GM23338 (cell line): ENCODE data around the gene BEND6. TPM values are rescaled to one million over a fixed set of nuclear protein-coding genes. Genes with fewer than 3 reads are reported as not detected.

Experiments used
- ATAC-seq: fragments of 200-7000 bp; cut with Tn5 transposase; 3 replicates; pipeline ENCODE4 v1.9.1; 2020
- DNase-seq: peaks from one replicate; pipeline ENCODE4 v3.0.0-alpha.2; 2015; ENCODE audit warnings: low spot score
- H2AFZ ChIP-seq: fragments of 200-600 bp; sonication (generic); 2 replicates; pipeline ENCODE4 v1.8.0; 2016; ENCODE audit warnings: antibody characterized with exemption, mild to moderate bottlenecking, moderate library complexity
- H3F3A ChIP-seq: fragments of 200-600 bp; sonication (generic); replicated peaks from 2 replicates; pipeline ENCODE4 v1.8.0; 2017; ENCODE audit warnings: antibody characterized with exemption, mixed run types, low read depth
- H3K27ac ChIP-seq: fragments of 200-600 bp; sonication (generic); 2 replicates; pipeline ENCODE4 v1.6.1; 2016; ENCODE audit warnings: low read depth
- H3K27me3 ChIP-seq: fragments of 200-600 bp; sonication (generic); 2 replicates; pipeline ENCODE4 v1.8.0; 2016; ENCODE audit warnings: mild to moderate bottlenecking, mixed run types, moderate library complexity; ENCODE audit not compliant: insufficient read depth
- H3K36me3 ChIP-seq: fragments of 200-600 bp; sonication (generic); 2 replicates; pipeline ENCODE4 v1.8.0; 2016; ENCODE audit warnings: mild to moderate bottlenecking; ENCODE audit not compliant: insufficient read depth
- H3K4me1 ChIP-seq: fragments of 200-600 bp; sonication (generic); 2 replicates; pipeline ENCODE4 v1.8.0; 2016; ENCODE audit warnings: mild to moderate bottlenecking, moderate library complexity; ENCODE audit not compliant: insufficient read depth
- H3K4me2 ChIP-seq: fragments of 200-600 bp; sonication (generic); 2 replicates; pipeline ENCODE4 v1.7.1; 2017; ENCODE audit warnings: mixed run types
- H3K4me3 ChIP-seq: fragments of 200-600 bp; sonication (generic); 2 replicates; pipeline ENCODE4 v1.6.1; 2016; ENCODE audit warnings: mixed run types
- H3K79me2 ChIP-seq: fragments of 200-600 bp; sonication (generic); replicated peaks from 2 replicates; pipeline ENCODE4 v1.8.0; 2017; ENCODE audit warnings: mild to moderate bottlenecking; ENCODE audit not compliant: insufficient read depth
- H3K9me2 ChIP-seq: fragments of 200-600 bp; sonication (generic); 2 replicates; pipeline ENCODE4 v1.8.0; 2017; ENCODE audit not compliant: insufficient read depth
- H4K20me1 ChIP-seq: fragments of 200-600 bp; sonication (generic); replicated peaks from 2 replicates; pipeline ENCODE4 v1.8.0; 2017; ENCODE audit warnings: mild to moderate bottlenecking; ENCODE audit not compliant: insufficient read depth
- H3K27ac Mint-ChIP-seq: 2 replicates; pipeline ENCODE4 v1.8.0; 2020; ENCODE audit warnings: inconsistent platforms, mild to moderate bottlenecking, moderate library complexity, mixed read lengths
- H3K27me3 Mint-ChIP-seq: 3 replicates; pipeline ENCODE4 v1.8.0; 2022; ENCODE audit warnings: low read depth, mild to moderate bottlenecking, moderate library complexity, mixed read lengths, inconsistent platforms; ENCODE audit not compliant: insufficient read depth, poor library complexity
- H3K36me3 Mint-ChIP-seq: 3 replicates; pipeline ENCODE4 v1.8.0; 2021; ENCODE audit warnings: low read depth, mild to moderate bottlenecking, inconsistent platforms, moderate library complexity, mixed read lengths
- H3K4me1 Mint-ChIP-seq: 3 replicates; pipeline ENCODE4 v1.8.0; 2020; ENCODE audit warnings: mild to moderate bottlenecking, inconsistent platforms, mixed read lengths
- H3K4me3 Mint-ChIP-seq: 3 replicates; pipeline ENCODE4 v1.8.0; 2021; ENCODE audit warnings: moderate library complexity, mild to moderate bottlenecking, inconsistent platforms, mixed read lengths
- H3K9me3 Mint-ChIP-seq: 3 replicates; pipeline ENCODE4 v1.8.0; 2020; ENCODE audit warnings: moderate library complexity, mild to moderate bottlenecking, inconsistent platforms, mixed read lengths
- CREB1 ChIP-seq: fragments of 250-450 bp; sonication (Bioruptor Pico); IDR thresholded peaks from 2 replicates; pipeline ENCODE4 v1.5.0; 2020; ENCODE audit warnings: low read depth, mild to moderate bottlenecking, moderate library complexity
- ETS1 ChIP-seq: IDR thresholded peaks from 2 replicates; pipeline ENCODE4 v1.6.1; 2016; ENCODE audit warnings: antibody characterized with exemption
- EZH2 ChIP-seq: fragments of 200-600 bp; sonication (generic); IDR thresholded peaks from one replicate; pipeline ENCODE4 v1.8.0; 2017; ENCODE audit warnings: antibody characterized with exemption, mild to moderate bottlenecking, low read depth; ENCODE audit not compliant: unreplicated experiment
- JUNB ChIP-seq: IDR thresholded peaks from one replicate; pipeline ENCODE4 v1.6.1; 2016; ENCODE audit warnings: antibody characterized with exemption; ENCODE audit not compliant: unreplicated experiment
- POLR2AphosphoS5 ChIP-seq: IDR thresholded peaks from 2 replicates; pipeline ENCODE4 v1.6.1; 2016; ENCODE audit warnings: antibody characterized with exemption, low read depth
- REST ChIP-seq: IDR thresholded peaks from one replicate; pipeline ENCODE4 v1.6.1; 2018; ENCODE audit warnings: antibody characterized with exemption; ENCODE audit not compliant: unreplicated experiment
- polyA plus RNA-seq: library from polyadenylated mRNA; unstranded; fragments of >200 nt; fragmentation: Nextera tagmentation; extraction: Ambion mirVana; gene quantifications from 2 replicates; pipeline ENCODE4 v1.2.1, GENCODE V29; 2016
- total RNA-seq: library from RNA; depleted of rRNA; stranded (reverse); fragments of >200 nt; shearing (Covaris generic); gene quantifications from 2 replicates; pipeline ENCODE4 v1.2.3, GENCODE V29; 2014

BEND6 gene
- total and polyA plus RNA-seq, 2 experiments from 2014 or later, result 6.0 to 6.7 TPM

GRCh38 chr6:56905378-56905777, 49.5 kb upstream of the BEND6 start (continued):
- TF ChIP-seq REST, result no peak
- TF ChIP-seq CREB1 (CRISPR knock-in tag), result no peak

- Mint-ChIP-seq H3K36me3 (no peaks in the 10 kb centered on the region; the same call in 2 of the 3 replicates), H3K27me3 (no peaks in the 10 kb centered on the region), H3K9me3 (no peaks in the 10 kb centered on the region), H3K4me3 (no peak overlapping the region), H3K4me1 (peaks cover 20% of the 10 kb centered on the region), H3K27ac (no peak overlapping the region)
- Histone ChIP-seq H4K20me1 (no peaks in the 10 kb centered on the region), H3K4me2 (no peak overlapping the region), H3F3A (no peaks in the 10 kb centered on the region; the same call in 1 of the 2 replicates), H3K27ac (no peak overlapping the region), H3K4me1 (peaks cover 10% of the 10 kb centered on the region), H3K79me2 (no peaks in the 10 kb centered on the region), H3K4me3 (no peak overlapping the region), H2AFZ (no peak overlapping the region), H3K36me3 (no peaks in the 10 kb centered on the region), H3K27me3 (no peaks in the 10 kb centered on the region), H3K9me2 (no peaks in the 10 kb centered on the region)
- ATAC-seq, result no peak
- no peak for DNase-seq
- TF ChIP-seq ETS1 (no peak), JUNB (no peak), EZH2 (no peak), POLR2AphosphoS5 (no peak)
Measured at GRCh38 chr6:56906752-56907151, 48.2 kb upstream of the BEND6 start.

GRCh38 chr6:56909115-56909907, 45.6 kb upstream of the BEND6 start:
- no peak overlapping the region for H3K27ac Mint-ChIP-seq
- Histone ChIP-seq H3K4me1 (peaks cover 15% of the 10 kb centered on the region), H2AFZ (no peak overlapping the region), H3F3A (no peaks in the 10 kb centered on the region; the same call in 1 of the 2 replicates), H3K36me3 (no peaks in the 10 kb centered on the region), H3K4me2 (no peak overlapping the region), H3K79me2 (no peaks in the 10 kb centered on the region), H3K4me3 (no peak overlapping the region), H3K27me3 (no peaks in the 10 kb centered on the region), H4K20me1 (no peaks in the 10 kb centered on the region), H3K9me2 (no peaks in the 10 kb centered on the region), H3K27ac (no peak overlapping the region)
- no peaks in the 10 kb centered on the region for H3K9me3 Mint-ChIP-seq
- H3K27me3 Mint-ChIP-seq, result no peaks in the 10 kb centered on the region
- H3K36me3 Mint-ChIP-seq, result no peaks in the 10 kb centered on the region; the same call in 2 of the 3 replicates
- H3K4me1 Mint-ChIP-seq, result peaks cover 21% of the 10 kb centered on the region
- TF ChIP-seq EZH2, result no peak
- DNase-seq (no peak), ATAC-seq (no peak)
- H3K4me3 Mint-ChIP-seq, result no peak overlapping the region
